Thoracic aorta (tissue), 2 donors: Measurements from ENCODE around the gene SLC35D2. TPM values are rescaled to one million over a fixed set of nuclear protein-coding genes. Genes with fewer than 3 reads are reported as not detected.
A peak's percentile ranks its signal among the peaks of the same experiment; 100 is the strongest.
"Not testable (repeated sequence)": the region's sequence is repeated elsewhere in the genome, so short reads cannot be mapped to it uniquely, and the experiment has no call there.

Experiments used
- ATAC-seq: fragments of 150-250 bp; one replicate; pipeline ENCODE4 v1.8.0; 2017; ENCODE audit warnings: low read depth; ENCODE audit not compliant: insufficient number of reproducible peaks, low FRiP score
- DNase-seq: peaks from one replicate; pipeline ENCODE4 v3.0.0-alpha.2; 2020; ENCODE audit warnings: low spot score
- H3K27ac ChIP-seq, 2 donors: fragments of 200-600 bp; sonication (generic); 1 replicate in 1 of 2; 2 replicates in 1 of 2; pipeline ENCODE4 v1.5.1; 2016; ENCODE audit warnings: mild to moderate bottlenecking in 2 of 2, moderate library complexity in 2 of 2
- H3K27me3 ChIP-seq: fragments of 200-600 bp; sonication (generic); replicated peaks from 2 replicates; pipeline ENCODE4 v1.6.0; 2016; ENCODE audit warnings: mild to moderate bottlenecking; ENCODE audit not compliant: insufficient read depth
- H3K36me3 ChIP-seq: fragments of 200-600 bp; sonication (generic); one replicate; pipeline ENCODE4 v1.5.1; 2016
- H3K4me1 ChIP-seq, 2 donors: fragments of 200-600 bp; sonication (generic); 1 replicate in 1 of 2; 2 replicates in 1 of 2; pipeline versions ENCODE4 v1.5.1 to v1.6.0; 2016; ENCODE audit warnings: low read depth in 2 of 2, mild to moderate bottlenecking in 1 of 2; ENCODE audit not compliant: control insufficient read depth in 1 of 2
- H3K4me3 ChIP-seq: fragments of 200-600 bp; sonication (generic); 2 replicates; pipeline ENCODE4 v1.5.1; 2016; ENCODE audit warnings: mild to moderate bottlenecking
- H3K9me3 ChIP-seq: fragments of 200-600 bp; sonication (generic); 2 replicates; pipeline ENCODE4 v1.5.1; 2016
- CTCF ChIP-seq: fragments of 200-600 bp; sonication (generic); IDR thresholded peaks from one replicate; pipeline ENCODE4 v1.5.1; 2019; ENCODE audit warnings: antibody characterized with exemption
- total RNA-seq, 2 donors: library from RNA; depleted of rRNA; stranded (reverse); fragments of >200 nt; gene quantifications; one replicate each; pipeline versions ENCODE4 v1.1.0 to v1.2.3, GENCODE V29; 2016

The SLC35D2 gene
- total RNA-seq, 2 donors from 2014 or later, result 15.0 to 44.0 TPM

DNA sequence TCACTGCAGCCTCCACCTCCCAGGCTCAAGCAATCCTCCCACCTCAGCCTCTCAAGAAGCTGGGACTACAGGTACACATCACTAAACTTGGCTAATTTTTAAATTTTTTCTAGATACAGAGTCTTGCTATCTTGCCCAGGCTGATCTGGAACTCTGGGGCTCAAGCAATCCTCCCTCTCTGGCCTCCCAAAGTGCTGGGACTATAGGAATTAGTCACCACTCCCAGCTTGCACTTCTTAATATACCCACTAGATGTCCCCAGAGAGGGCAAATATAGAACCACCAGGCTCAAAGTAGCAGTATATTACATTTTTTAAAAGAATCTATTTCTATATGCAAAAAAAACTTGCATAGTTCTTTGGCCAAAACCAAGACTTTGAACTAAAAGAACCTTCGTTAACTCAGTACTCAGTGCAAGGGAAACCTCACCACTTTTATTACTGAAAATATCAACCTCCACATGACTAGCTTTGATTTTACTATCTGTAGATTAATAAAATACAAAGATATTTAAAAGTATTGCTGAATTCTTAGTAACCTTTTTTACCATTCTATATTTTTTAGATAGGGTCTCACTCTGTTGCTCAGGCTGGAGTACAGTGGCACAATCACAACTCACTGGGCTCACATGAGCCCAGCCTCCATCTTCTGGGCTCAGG is 55.7 kb downstream of the SLC35D2 start:
- peak; percentile 7 for DNase-seq
- TF ChIP-seq CTCF, result peak; percentile 89
- no peaks in the 10 kb centered on the region for H3K36me3 ChIP-seq

GRCh38 chr9:96323169-96323568 is 60.3 kb downstream of the SLC35D2 start:
- no peak for DNase-seq
- no peaks in the 10 kb centered on the region for H3K4me1 ChIP-seq
- no peaks in the 10 kb centered on the region for H3K27me3 ChIP-seq
- H3K9me3 ChIP-seq, result no peaks in the 10 kb centered on the region
- H3K36me3 ChIP-seq, result peaks cover 8% of the 10 kb centered on the region
- no peak overlapping the region for H3K4me3 ChIP-seq
- no peak overlapping the region for H3K27ac ChIP-seq
- no peak for TF ChIP-seq CTCF
- ATAC-seq, result no peak

More for the DNA sequence above, 55.7 kb downstream of the SLC35D2 start:
- Histone ChIP-seq H3K4me3 (no peak overlapping the region), H3K4me1 (no peaks in the 10 kb centered on the region), H3K27me3 (no peaks in the 10 kb centered on the region), H3K9me3 (no peaks in the 10 kb centered on the region), H3K27ac (no peak overlapping the region)
- peak; percentile 60 for ATAC-seq

DNA sequence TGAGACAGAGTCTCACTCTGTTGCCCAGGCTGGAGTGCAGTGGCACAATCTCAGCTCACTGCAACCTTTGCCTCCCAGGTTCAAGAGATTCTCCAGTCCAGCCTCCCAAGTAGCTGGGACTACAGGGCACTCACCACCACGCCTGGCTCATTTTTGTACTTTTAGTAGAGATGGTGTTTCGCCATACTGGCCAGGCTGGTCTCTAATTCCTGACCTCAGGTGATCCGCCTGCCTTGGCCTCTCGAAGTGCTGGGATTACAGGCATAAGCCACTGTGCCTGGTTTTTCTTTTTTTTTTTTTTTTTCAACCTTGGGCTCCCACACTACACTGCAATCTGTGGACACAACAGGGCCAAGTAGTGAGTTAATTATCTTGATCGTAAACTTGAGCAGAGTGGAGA is 60.8 kb downstream of the SLC35D2 start:
- DNase-seq, H3K27me3 ChIP-seq, H3K36me3 ChIP-seq, H3K27ac ChIP-seq, H3K4me3 ChIP-seq, H3K9me3 ChIP-seq, ATAC-seq, H3K4me1 ChIP-seq: not testable (repeated sequence)

GRCh38 chr9:96322210-96322609 is 61.3 kb downstream of the SLC35D2 start:
- not testable (repeated sequence) for DNase-seq, H3K4me1 ChIP-seq, ATAC-seq, H3K27ac ChIP-seq, H3K9me3 ChIP-seq, H3K27me3 ChIP-seq, H3K4me3 ChIP-seq, H3K36me3 ChIP-seq

- H3K9me3 ChIP-seq, result no peaks in the 10 kb centered on the region
- ATAC-seq (no peak), DNase-seq (no peak)
- no peak overlapping the region for H3K4me3 ChIP-seq
- H3K4me1 ChIP-seq, result no peaks in the 10 kb centered on the region
- TF ChIP-seq CTCF, result no peak
- H3K27me3 ChIP-seq, result no peaks in the 10 kb centered on the region
- H3K36me3 ChIP-seq, result peaks cover 8% of the 10 kb centered on the region
- H3K27ac ChIP-seq, result no peak overlapping the region
These were observed 62.0 kb downstream of the SLC35D2 start for GRCh38 chr9:96321515-96321914.

DNA sequence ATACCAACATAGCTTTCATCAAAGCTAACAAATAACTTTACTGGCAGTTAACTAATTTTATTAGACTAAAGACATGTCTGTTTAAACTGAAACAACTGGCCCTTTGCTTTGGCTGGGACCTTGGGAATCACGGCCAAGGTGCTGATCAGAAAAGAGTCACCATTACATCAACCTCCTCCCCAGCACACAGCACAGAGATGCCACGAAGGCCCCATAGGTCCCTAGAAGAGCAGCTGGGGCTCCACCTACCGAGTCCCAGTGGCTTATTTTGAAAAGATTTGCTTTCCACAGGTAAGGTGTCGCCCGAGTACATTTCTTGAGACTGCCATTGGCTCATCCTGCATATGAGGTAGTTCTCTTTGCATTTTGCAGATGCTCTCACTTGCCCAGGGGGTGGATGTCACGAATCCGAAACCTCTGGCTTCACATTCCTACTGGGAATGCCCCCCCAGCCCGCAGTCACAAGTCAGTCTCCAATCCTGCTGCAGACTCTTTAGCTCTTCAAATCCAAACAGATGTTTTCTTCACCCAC is 62.7 kb downstream of the SLC35D2 start:
- H3K27ac ChIP-seq, result no peak overlapping the region
- TF ChIP-seq CTCF, result no peak
- H3K4me1 ChIP-seq, result no peaks in the 10 kb centered on the region
- no peak for ATAC-seq
- no peaks in the 10 kb centered on the region for H3K9me3 ChIP-seq
- peaks cover 8% of the 10 kb centered on the region for H3K36me3 ChIP-seq
- no peak for DNase-seq
- H3K27me3 ChIP-seq, result no peaks in the 10 kb centered on the region
- H3K4me3 ChIP-seq, result no peak overlapping the region
